HG02852 (cell line): Measurements from ENCODE around the gene RNASE13.
A peak's percentile ranks its signal among the peaks of the same experiment; 100 is the strongest.
"Not testable (repeated sequence)": the region's sequence is repeated elsewhere in the genome, so short reads cannot be mapped to it uniquely, and the experiment has no call there.

Source experiments
- ATAC-seq: cut with Tn5 transposase; IDR thresholded peaks from one replicate; pipeline ENCODE4 v1.9.1; 2021; ENCODE audit warnings: mild to moderate bottlenecking, moderate library complexity; ENCODE audit not compliant: unreplicated experiment

The RNASE13 gene

GRCh38 chr14:20996521-20996920, 38.1 kb downstream of the RNASE13 start:
- no peak for ATAC-seq

- ATAC-seq = peak; percentile 97
Observed at GRCh38 chr14:20989787-20990600, 44.6 kb downstream of the RNASE13 start, which contains the start of gene METTL17. Gene METTL17 (plus strand): TSS chr14:20989980. CDS start chr14:20990003, 23 bp downstream.

DNA sequence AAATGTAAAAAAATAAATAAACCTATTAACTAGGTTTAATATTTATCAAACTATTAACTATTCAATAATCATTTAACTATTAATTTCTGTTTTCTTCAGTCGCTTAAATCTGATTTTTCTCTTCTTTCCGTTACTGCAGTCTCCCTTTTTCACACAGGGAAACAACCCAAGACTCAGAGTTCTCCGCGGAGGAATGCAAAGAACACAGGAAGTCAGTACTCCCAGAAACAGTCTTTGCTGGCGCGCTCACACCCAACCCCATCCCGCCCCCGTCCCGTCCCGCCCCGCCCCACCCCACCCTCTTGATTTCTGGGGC, 45.2 kb downstream of the RNASE13 start:
- ATAC-seq = no peak

- ATAC-seq = no peak
Observed at GRCh38 chr14:20988717-20989470, 45.7 kb downstream of the RNASE13 start.

DNA sequence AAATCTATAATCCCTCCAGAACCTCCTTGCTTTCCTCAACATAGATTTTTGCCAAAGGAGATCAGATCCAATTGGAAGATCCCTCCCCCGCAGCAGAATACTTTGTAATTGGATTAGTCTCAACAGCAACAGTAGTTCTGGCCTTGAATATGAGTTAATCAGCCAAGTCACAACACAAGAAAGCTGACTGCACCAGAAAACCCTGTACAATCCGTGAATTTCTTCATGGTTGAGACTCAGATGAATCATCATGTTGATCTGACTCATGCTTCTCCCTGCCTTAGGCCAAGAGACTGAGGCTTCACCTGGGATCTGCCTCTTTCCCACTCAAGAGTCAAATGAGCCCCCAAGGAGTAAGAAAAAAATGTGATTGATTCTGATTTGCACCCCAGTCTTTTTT, 47.8 kb downstream of the RNASE13 start:
- ATAC-seq = no peak

GRCh38 chr14:20985650-20986049, 49.0 kb downstream of the RNASE13 start:
- ATAC-seq = not testable (repeated sequence)
